Liver (tissue), 9 donors: ENCODE results near the gene BRINP3. TPM values are rescaled to one million over a fixed set of nuclear protein-coding genes. Genes with fewer than 3 reads are reported as not detected.

ENCODE experiments used
- DNase-seq: peaks from one replicate; pipeline ENCODE4 v3.0.0-alpha.2; 2017; ENCODE audit warnings: low spot score
- H3K27ac ChIP-seq, 2 donors: one replicate each; pipeline ENCODE4 v1.7.0; 2013; ENCODE audit warnings: inconsistent platforms in 2 of 2, low read length in 2 of 2, control low read depth in 1 of 2, low read depth in 1 of 2, mild to moderate bottlenecking in 1 of 2
- H3K27me3 ChIP-seq, 4 donors: one replicate each; pipeline versions ENCODE4 v1.6.1 to v1.7.0; 2013; ENCODE audit warnings: low read length in 3 of 4, inconsistent platforms in 1 of 4, mild to moderate bottlenecking in 1 of 4, moderate library complexity in 1 of 4; ENCODE audit not compliant: control insufficient read depth in 4 of 4, insufficient read depth in 4 of 4
- H3K36me3 ChIP-seq, 4 donors: one replicate each; pipeline versions ENCODE4 v1.6.1 to v1.7.0; 2013; ENCODE audit warnings: low read length in 3 of 4, mild to moderate bottlenecking in 3 of 4, low read depth in 1 of 4, moderate library complexity in 1 of 4; ENCODE audit not compliant: control insufficient read depth in 4 of 4, insufficient read depth in 3 of 4
- H3K4me1 ChIP-seq, 4 donors: one replicate each; pipeline versions ENCODE4 v1.6.1 to v1.7.0; 2013; ENCODE audit warnings: low read length in 3 of 4, mild to moderate bottlenecking in 3 of 4, moderate library complexity in 1 of 4; ENCODE audit not compliant: control insufficient read depth in 4 of 4, insufficient read depth in 4 of 4
- H3K4me3 ChIP-seq, 3 donors: one replicate each; pipeline versions ENCODE4 v1.6.1 to v1.7.0; 2013; ENCODE audit warnings: low read length in 3 of 3, control low read depth in 1 of 3, low read depth in 1 of 3, mild to moderate bottlenecking in 1 of 3
- H3K9ac ChIP-seq, 2 donors: one replicate each; pipeline ENCODE4 v1.7.0; 2013; ENCODE audit warnings: low read length in 2 of 2, mild to moderate bottlenecking in 2 of 2, moderate library complexity in 2 of 2, control low read depth in 1 of 2, low read depth in 1 of 2
- H3K9me3 ChIP-seq, 4 donors: one replicate each; pipeline versions ENCODE4 v1.6.1 to v1.7.0; 2013; ENCODE audit warnings: low read length in 3 of 4; ENCODE audit not compliant: control insufficient read depth in 4 of 4
- ATF3 ChIP-seq: IDR thresholded peaks from 2 replicates; pipeline ENCODE4 v1.6.1; 2016; ENCODE audit warnings: antibody characterized with exemption
- FOXA1 ChIP-seq: IDR thresholded peaks from 2 replicates; pipeline ENCODE4 v1.6.1; 2016; ENCODE audit warnings: antibody characterized with exemption
- FOXA2 ChIP-seq: IDR thresholded peaks from 2 replicates; pipeline ENCODE4 v1.6.1; 2016; ENCODE audit warnings: antibody characterized with exemption
- GABPA ChIP-seq, 2 donors: IDR thresholded peaks in 1 of 2; conservative IDR thresholded peaks in 1 of 2; 2 replicates each; pipeline ENCODE4 v1.6.1; 2016; ENCODE audit warnings: antibody characterized with exemption in 2 of 2, mild to moderate bottlenecking in 1 of 2, moderate library complexity in 1 of 2
- HNF4A ChIP-seq, 2 donors: conservative IDR thresholded peaks; 2 replicates each; pipeline ENCODE4 v1.6.1; 2016; ENCODE audit warnings: antibody characterized with exemption in 2 of 2, mild to moderate bottlenecking in 2 of 2
- HNF4G ChIP-seq: IDR thresholded peaks from 2 replicates; pipeline ENCODE4 v1.6.1; 2016; ENCODE audit warnings: antibody characterized with exemption
- JUND ChIP-seq, 2 donors: IDR thresholded peaks; 2 replicates each; pipeline ENCODE4 v1.6.1; 2016; ENCODE audit warnings: antibody characterized with exemption in 2 of 2
- MAX ChIP-seq: IDR thresholded peaks from 2 replicates; pipeline ENCODE4 v1.6.1; 2016; ENCODE audit warnings: antibody characterized with exemption
- RAD21 ChIP-seq, 2 donors: IDR thresholded peaks; 2 replicates each; pipeline ENCODE4 v1.6.1; 2016; ENCODE audit warnings: antibody characterized with exemption in 2 of 2, mild to moderate bottlenecking in 2 of 2
- REST ChIP-seq: IDR thresholded peaks from 2 replicates; pipeline ENCODE4 v1.6.1; 2016; ENCODE audit warnings: antibody characterized with exemption, mild to moderate bottlenecking
- RXRA ChIP-seq, 2 donors: IDR thresholded peaks; 2 replicates each; pipeline ENCODE4 v1.6.1; 2017 to 2018; ENCODE audit warnings: antibody characterized with exemption in 2 of 2, mild to moderate bottlenecking in 1 of 2
- SP1 ChIP-seq: IDR thresholded peaks from 2 replicates; pipeline ENCODE4 v1.6.1; 2018; ENCODE audit warnings: antibody characterized with exemption, mild to moderate bottlenecking
- TAF1 ChIP-seq: conservative IDR thresholded peaks from 2 replicates; pipeline ENCODE4 v1.6.1; 2016; ENCODE audit warnings: antibody characterized with exemption, mild to moderate bottlenecking
- YY1 ChIP-seq: IDR thresholded peaks from 2 replicates; pipeline ENCODE4 v1.6.1; 2016; ENCODE audit warnings: antibody characterized with exemption, mild to moderate bottlenecking
- WGBS: extraction: QIAGEN DNeasy Blood & Tissue Kit; methylation state at CpG from one replicate; pipeline ENCODE4 v1.1.7; 2013; 5-methylcytosine and 5-hydroxymethylcytosine counted together
- polyA plus RNA-seq, 2 donors: library from polyadenylated mRNA; stranded (reverse) in 1 of 2; unstranded in 1 of 2; fragments of 200-250 nt in 1 of 2; fragments of >200 nt in 1 of 2; fragmentation: Nextera tagmentation in 1 of 2; extraction: Ambion mirVana in 1 of 2; gene quantifications; one replicate each; pipeline versions ENCODE4 v1.2.1 to v1.2.3, GENCODE V29; 2013 to 2015
- total RNA-seq, 2 donors: library from RNA; depleted of rRNA; stranded (reverse); fragments of >200 nt; gene quantifications; one replicate each; pipeline ENCODE4 v1.2.3, GENCODE V29; 2014
- donor health status: healthy.
- donor health status: healthy.
- donor health status: healthy.
- donor health status: healthy.
- donor health status: healthy.

BRINP3 gene
- total and polyA plus RNA-seq, 4 donors, result 0.02 TPM; not detected in 3

GRCh38 chr1:190176776-190177175 is 300.9 kb downstream of the BRINP3 start (continued):
- no peak for TF ChIP-seq ATF3

GRCh38 chr1:190175320-190175719 is 302.3 kb downstream of the BRINP3 start:
- H3K36me3 ChIP-seq, result no peaks in the 10 kb centered on the region
- TF ChIP-seq MAX (no peak), SP1 (no peak)
- H3K9me3 ChIP-seq, result no peaks in the 10 kb centered on the region
- no peak overlapping the region for H3K9ac ChIP-seq
- H3K27me3 ChIP-seq, result peaks cover 0 to 2% (median 0%) of the 10 kb centered on the region in 4 donors
- H3K27ac ChIP-seq, result no peak overlapping the region
- WGBS, result 57% methylated on average over 3 of the region's 3 CpGs
- H3K4me3 ChIP-seq, result no peak overlapping the region
- no peak for DNase-seq
- H3K4me1 ChIP-seq, result no peaks in the 10 kb centered on the region

GRCh38 chr1:190172651-190173430 is 304.8 kb downstream of the BRINP3 start:
- Histone ChIP-seq H3K9ac (no peak overlapping the region), H3K9me3 (no peaks in the 10 kb centered on the region), H3K4me1 (no peaks in the 10 kb centered on the region), H3K27me3 (peaks cover 0 to 2% (median 0%) of the 10 kb centered on the region in 4 donors), H3K27ac (no peak overlapping the region), H3K4me3 (no peak overlapping the region), H3K36me3 (no peaks in the 10 kb centered on the region)
- TF ChIP-seq GABPA (IDR thresholded peaks at IDR 0.05 in 1 of 2, conservative IDR thresholded peaks at IDR 0.05 in 1 of 2) (no peak), YY1 (no peak), HNF4G (no peak), JUND (IDR thresholded peaks at IDR 0.05) (no peak), SP1 (no peak), RAD21 (IDR thresholded peaks at IDR 0.05) (no peak), TAF1 (no peak), ATF3 (no peak), FOXA1 (no peak)
- 66% methylated on average over 8 of the region's 8 CpGs for WGBS
- no peak for DNase-seq

- Histone ChIP-seq H3K9me3 (no peaks in the 10 kb centered on the region), H3K4me3 (no peak overlapping the region), H3K36me3 (no peaks in the 10 kb centered on the region), H3K27ac (no peak overlapping the region), H3K9ac (no peak overlapping the region), H3K27me3 (no peaks in the 10 kb centered on the region), H3K4me1 (no peaks in the 10 kb centered on the region)
- 69% methylated on average over 3 of the region's 3 CpGs for WGBS
- DNase-seq, result no peak
- no peak for TF ChIP-seq RXRA (IDR thresholded peaks at IDR 0.05)
- no peak for TF ChIP-seq HNF4G
- TF ChIP-seq REST, result no peak
- no peak for TF ChIP-seq FOXA2
- TF ChIP-seq YY1, result no peak
- TF ChIP-seq FOXA1, result no peak
- no peak for TF ChIP-seq ATF3
- no peak for TF ChIP-seq HNF4A (conservative IDR thresholded peaks at IDR 0.05)
- TF ChIP-seq SP1, result no peak
- TF ChIP-seq RAD21 (IDR thresholded peaks at IDR 0.05), result no peak
- no peak for TF ChIP-seq JUND (IDR thresholded peaks at IDR 0.05)
Measured at GRCh38 chr1:190170321-190170720, 307.3 kb downstream of the BRINP3 start.
